ENCODE measurements around the gene HNRNPUL1.

DNA sequence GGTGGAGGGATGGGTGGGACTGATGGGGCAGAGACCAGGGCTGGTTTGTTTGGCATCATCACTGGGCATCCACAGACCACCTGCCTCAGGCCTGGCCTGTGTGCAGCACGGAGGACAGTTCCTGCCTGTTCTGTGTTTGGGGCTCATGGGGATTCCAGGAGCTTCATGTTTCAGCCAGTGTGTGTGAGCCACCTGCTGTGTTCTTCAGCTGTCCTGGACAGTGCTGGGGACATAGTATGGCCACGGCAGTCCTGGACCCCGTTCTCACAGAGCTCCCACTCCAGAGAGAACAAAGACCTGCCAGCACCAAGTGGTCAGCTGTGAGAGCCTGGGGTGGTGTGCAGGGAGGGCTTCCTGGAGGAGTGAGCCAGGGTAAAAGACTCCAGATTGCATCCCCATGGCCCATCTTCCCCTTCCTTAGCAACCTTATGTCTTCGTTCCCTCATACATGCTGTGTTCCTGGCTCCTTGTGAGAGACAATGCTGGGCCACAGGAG lies 43.8 kb downstream of the HNRNPUL1 start:
- TF ChIP-seq POLR2A (IDR thresholded peaks at IDR 0.05) (no peak), CTCF (IDR thresholded peaks at IDR 0.05) (no peak)
